ENCODE results near the gene SPPL3. TPM values are rescaled to one million over a fixed set of nuclear protein-coding genes. Genes with fewer than 3 reads are reported as not detected.

SPPL3 gene
- total RNA-seq, 1 experiment from 2014 or later, result 18.8 TPM

DNA sequence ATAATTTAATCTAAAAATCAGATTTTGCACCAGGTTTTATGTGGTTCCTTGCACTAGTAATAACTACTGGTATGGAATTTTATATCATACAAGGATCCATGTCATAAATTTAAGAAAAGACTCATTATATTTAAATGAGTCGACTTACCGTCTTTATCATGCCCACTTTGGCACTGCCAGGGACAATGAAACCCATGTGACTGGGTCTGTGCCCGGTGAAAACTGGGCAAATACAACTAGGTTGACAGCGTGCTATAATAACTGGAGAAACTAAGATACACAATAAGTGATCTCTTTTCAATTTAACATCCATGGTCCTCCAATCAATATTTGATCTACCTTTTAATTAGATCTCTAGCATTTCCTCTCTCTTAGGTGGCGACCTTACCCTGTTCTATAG lies 114.0 kb downstream of the SPPL3 start:
- H3K4me2 ChIP-seq (ENCODE audit: low read length), result no peak overlapping the region
- no peaks in the 10 kb centered on the region for H3K27me3 ChIP-seq (ENCODE audit: low read length)
- intact Hi-C loops (cut with micrococcal nuclease), result no loop called here
- TF ChIP-seq EZH2phosphoT487 (IDR thresholded peaks at IDR 0.05; ENCODE audit: borderline replicate concordance, low read length) (no peak), EZH2 (IDR thresholded peaks at IDR 0.05; ENCODE audit: low read length, unreplicated experiment) (no peak)
- TF ChIP-seq, protein P1, sequence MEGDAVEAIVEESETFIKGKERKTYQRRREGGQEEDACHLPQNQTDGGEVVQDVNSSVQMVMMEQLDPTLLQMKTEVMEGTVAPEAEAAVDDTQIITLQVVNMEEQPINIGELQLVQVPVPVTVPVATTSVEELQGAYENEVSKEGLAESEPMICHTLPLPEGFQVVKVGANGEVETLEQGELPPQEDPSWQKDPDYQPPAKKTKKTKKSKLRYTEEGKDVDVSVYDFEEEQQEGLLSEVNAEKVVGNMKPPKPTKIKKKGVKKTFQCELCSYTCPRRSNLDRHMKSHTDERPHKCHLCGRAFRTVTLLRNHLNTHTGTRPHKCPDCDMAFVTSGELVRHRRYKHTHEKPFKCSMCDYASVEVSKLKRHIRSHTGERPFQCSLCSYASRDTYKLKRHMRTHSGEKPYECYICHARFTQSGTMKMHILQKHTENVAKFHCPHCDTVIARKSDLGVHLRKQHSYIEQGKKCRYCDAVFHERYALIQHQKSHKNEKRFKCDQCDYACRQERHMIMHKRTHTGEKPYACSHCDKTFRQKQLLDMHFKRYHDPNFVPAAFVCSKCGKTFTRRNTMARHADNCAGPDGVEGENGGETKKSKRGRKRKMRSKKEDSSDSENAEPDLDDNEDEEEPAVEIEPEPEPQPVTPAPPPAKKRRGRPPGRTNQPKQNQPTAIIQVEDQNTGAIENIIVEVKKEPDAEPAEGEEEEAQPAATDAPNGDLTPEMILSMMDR (conservative IDR thresholded peaks at IDR 0.05; ENCODE audit: low read depth, low read length), result no peak
- no peaks in the 10 kb centered on the region for H3K4me1 ChIP-seq (ENCODE audit: insufficient read depth, low read length)
- no peaks in the 10 kb centered on the region for H3K79me2 ChIP-seq (ENCODE audit: low read length)
- H2AFZ ChIP-seq (ENCODE audit: low read length), result no peak overlapping the region
- H3K27ac ChIP-seq (ENCODE audit: low read length), result no peak overlapping the region
- ChIA-PET CTCF (interaction anchor here (0.6 kb wide), 1 partner anchor 26 kb away, joined by 12 read pairs; no protein-coding TSS in a partner anchor), POLR2A (ENCODE audit: unreplicated experiment) (no interaction called here)
- H3F3A ChIP-seq (ENCODE audit: low read length, unreplicated experiment), result no peaks in the 10 kb centered on the region
- H3K9ac ChIP-seq (ENCODE audit: low read length), result no peak overlapping the region
- ATAC-seq, result no peak
- H3K36me3 ChIP-seq (ENCODE audit: low read depth, low read length), result no peaks in the 10 kb centered on the region
- H3K4me3 ChIP-seq (ENCODE audit: low read length), result no peak overlapping the region
- DNase-seq, result no peak
- 0 out of 2 replicates have a peak, but pooled peaks cover 6% of the 10 kb centered on the region for H4K20me1 ChIP-seq (ENCODE audit: low read length)
- no peaks in the 10 kb centered on the region for H3K9me3 ChIP-seq (ENCODE audit: low read length)
- H3K9me2 ChIP-seq (replicated peaks; ENCODE audit: low read length), result no peaks in the 10 kb centered on the region
- BruUV-seq (replicated peaks), result TSS peak; percentile 13

DNA sequence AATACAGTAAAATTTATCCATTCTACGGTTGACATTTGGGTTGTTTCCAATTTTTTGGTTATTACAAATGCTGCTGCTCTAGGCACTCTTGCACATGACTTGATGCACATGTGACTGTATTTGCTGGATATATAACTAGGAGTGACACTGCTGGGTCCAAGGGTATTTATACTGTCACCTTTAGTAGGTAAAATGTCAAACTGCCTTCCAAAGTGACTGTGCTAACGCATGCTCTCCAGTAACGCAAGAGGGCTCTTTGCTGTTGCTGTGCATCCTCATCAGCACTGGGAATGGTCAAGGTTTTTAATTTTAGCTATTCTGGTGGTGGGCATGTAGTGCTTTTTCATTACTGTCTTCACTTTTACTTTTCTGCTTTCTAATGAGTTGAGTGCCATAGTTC lies 116.3 kb downstream of the SPPL3 start:
- TF ChIP-seq EZH2phosphoT487 (IDR thresholded peaks at IDR 0.05; ENCODE audit: borderline replicate concordance, low read length) (no peak), EZH2 (IDR thresholded peaks at IDR 0.05; ENCODE audit: low read length, unreplicated experiment) (no peak)
- TF ChIP-seq, protein P1 (conservative IDR thresholded peaks at IDR 0.05; ENCODE audit: low read depth, low read length), result no peak
- CTCF ChIA-PET, result no interaction called here
- BruUV-seq (replicated peaks), result no TSS peak

DNA sequence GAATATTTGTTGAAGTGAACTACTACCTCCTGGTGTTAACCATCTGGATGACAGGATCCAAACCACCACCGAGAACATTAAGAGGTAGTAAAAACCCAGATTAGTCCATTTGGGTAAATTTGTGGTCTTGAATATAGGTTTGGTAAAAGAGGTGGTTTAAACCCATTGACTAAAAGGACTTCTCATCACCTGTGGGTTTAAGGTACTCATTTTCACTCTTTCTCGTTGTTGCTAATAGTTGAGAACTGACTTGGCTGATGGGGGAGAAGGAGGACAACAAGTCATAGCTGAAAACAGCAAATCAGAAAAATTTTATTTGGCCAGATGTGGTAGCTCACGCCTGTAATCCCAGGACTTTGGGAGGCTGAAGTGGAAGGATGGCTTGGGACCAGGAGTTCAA lies 119.4 kb downstream of the SPPL3 start:
- H2AFZ ChIP-seq (ENCODE audit: low read length), result no peak overlapping the region
- H3K4me1 ChIP-seq (ENCODE audit: insufficient read depth, low read length), result peaks cover 22% of the 10 kb centered on the region
- no peak overlapping the region for H3K9ac ChIP-seq (ENCODE audit: low read length)
- H4K20me1 ChIP-seq (ENCODE audit: low read length), result 0 out of 2 replicates have a peak, but pooled peaks cover 6% of the 10 kb centered on the region
- CTCF ChIA-PET, result interaction anchor here (0.5 kb wide), 1 partner anchor 187 kb away, joined by 3 read pairs; no protein-coding TSS in a partner anchor
- TF ChIP-seq EZH2 (IDR thresholded peaks at IDR 0.05; ENCODE audit: low read length, unreplicated experiment) (no peak), EZH2phosphoT487 (IDR thresholded peaks at IDR 0.05; ENCODE audit: borderline replicate concordance, low read length) (no peak)
- TF ChIP-seq, protein P1 (conservative IDR thresholded peaks at IDR 0.05; ENCODE audit: low read depth, low read length), result no peak
- H3K9me2 ChIP-seq (replicated peaks; ENCODE audit: low read length), result no peaks in the 10 kb centered on the region
- peaks cover 14% of the 10 kb centered on the region for H3F3A ChIP-seq (ENCODE audit: low read length, unreplicated experiment)
- no peaks in the 10 kb centered on the region for H3K79me2 ChIP-seq (ENCODE audit: low read length)
- BruUV-seq (replicated peaks), result no TSS peak
- no peak for DNase-seq
- H3K4me2 ChIP-seq (ENCODE audit: low read length), result no peak overlapping the region
- H3K27me3 ChIP-seq (ENCODE audit: low read length), result no peaks in the 10 kb centered on the region
- H3K27ac ChIP-seq (ENCODE audit: low read length), result no peak overlapping the region
- H3K9me3 ChIP-seq (ENCODE audit: low read length), result no peaks in the 10 kb centered on the region
- peaks cover 9% of the 10 kb centered on the region; the same call in 1 of the 2 replicates for H3K36me3 ChIP-seq (ENCODE audit: low read depth, low read length)
- no peak overlapping the region for H3K4me3 ChIP-seq (ENCODE audit: low read length)
- POLR2A ChIA-PET (ENCODE audit: unreplicated experiment), result no interaction called here
- ATAC-seq, result no peak
- intact Hi-C loops (cut with micrococcal nuclease), result loop anchor here (5.0 to 10.0 kb wide), 2 partner anchors 62 to 120 kb away; partner anchors contain the start of gene SPPL3

More for the DNA sequence above, 116.3 kb downstream of the SPPL3 start:
- DNase-seq (no peak), ATAC-seq (no peak)
- H3K4me1 ChIP-seq (ENCODE audit: insufficient read depth, low read length), result peaks cover 12% of the 10 kb centered on the region
- 0 out of 2 replicates have a peak, but pooled peaks cover 6% of the 10 kb centered on the region for H4K20me1 ChIP-seq (ENCODE audit: low read length)
- no peaks in the 10 kb centered on the region for H3K79me2 ChIP-seq (ENCODE audit: low read length)
- H3K9ac ChIP-seq (ENCODE audit: low read length), result no peak overlapping the region
- H3K27ac ChIP-seq (ENCODE audit: low read length), result no peak overlapping the region
- no peak overlapping the region for H3K4me3 ChIP-seq (ENCODE audit: low read length)
- intact Hi-C loops (cut with micrococcal nuclease), result loop anchor here (5.0 to 10.0 kb wide), 2 partner anchors 59 to 117 kb away; partner anchors contain the start of gene SPPL3
- no peaks in the 10 kb centered on the region for H3K27me3 ChIP-seq (ENCODE audit: low read length)
- POLR2A ChIA-PET (ENCODE audit: unreplicated experiment), result no interaction called here
- H3F3A ChIP-seq (ENCODE audit: low read length, unreplicated experiment), result peaks cover 10% of the 10 kb centered on the region
- no peaks in the 10 kb centered on the region for H3K36me3 ChIP-seq (ENCODE audit: low read depth, low read length)
- H3K9me2 ChIP-seq (replicated peaks; ENCODE audit: low read length), result no peaks in the 10 kb centered on the region
- no peak overlapping the region for H3K4me2 ChIP-seq (ENCODE audit: low read length)
- no peak overlapping the region for H2AFZ ChIP-seq (ENCODE audit: low read length)
- no peaks in the 10 kb centered on the region for H3K9me3 ChIP-seq (ENCODE audit: low read length)

All from PC-3 (cell line).